ENCODE measurements around the gene CARD11.

CARD11 gene

GRCh38 chr7:2930310-2931033 lies 113.2 kb downstream of the CARD11 start:
- no CpG with 5 or more reads among the region's 13 CpGs for WGBS (ENCODE audit: extremely low coverage, insufficient coverage, insufficient read length)
- Histone ChIP-seq H3K27ac (ENCODE audit: low read depth, low read length) (no peak overlapping the region), H4K12ac (ENCODE audit: low read depth, low read length) (no peak overlapping the region), H3K9me3 (ENCODE audit: insufficient read depth, low read depth, low read length) (no peaks in the 10 kb centered on the region), H3K23ac (ENCODE audit: low read length) (no peak overlapping the region), H3K4me3 (ENCODE audit: low read depth, low read length) (no peak overlapping the region), H3K9ac (ENCODE audit: low read length) (no peak overlapping the region), H2BK5ac (ENCODE audit: low read depth, low read length, poor library complexity) (no peak overlapping the region), H3K79me2 (ENCODE audit: control insufficient read depth, insufficient read depth, low read length, poor library complexity) (no peaks in the 10 kb centered on the region), H4K91ac (ENCODE audit: low read depth, low read length) (no peak overlapping the region), H3K14ac (ENCODE audit: low read length) (no peak overlapping the region), H3K36me3 (ENCODE audit: control insufficient read depth in 1 of 2, insufficient read depth in 2 of 2, low read length in 2 of 2) (no peaks in the 10 kb centered on the region), H3K79me1 (ENCODE audit: low read length) (no peaks in the 10 kb centered on the region), H2AK5ac (ENCODE audit: low read length) (no peak overlapping the region), H3K18ac (ENCODE audit: low read length) (no peak overlapping the region), H3K4ac (ENCODE audit: low read depth, low read length) (no peak overlapping the region), H3K4me1 (ENCODE audit: control insufficient read depth in 1 of 2, insufficient read depth in 2 of 2, low read length in 2 of 2) (peaks cover 0 to 2% of the 10 kb centered on the region in 2 experiments), H4K8ac (ENCODE audit: low read depth, low read length) (no peak overlapping the region), H3K27me3 (ENCODE audit: insufficient read depth, low read length) (no peaks in the 10 kb centered on the region), H2AFZ (ENCODE audit: insufficient read depth, low read length, poor library complexity) (no peak overlapping the region), H2BK120ac (ENCODE audit: insufficient read depth, low read length, poor library complexity) (no peak overlapping the region), H2BK12ac (ENCODE audit: low read length) (no peak overlapping the region), H3K4me2 (ENCODE audit: low read length) (no peak overlapping the region)
- DNase-seq: no peak

GRCh38 chr7:2929321-2930201 lies 114.1 kb downstream of the CARD11 start:
- Histone ChIP-seq H4K8ac (ENCODE audit: low read depth, low read length) (no peak overlapping the region), H3K27me3 (ENCODE audit: insufficient read depth, low read length) (no peaks in the 10 kb centered on the region), H3K27ac (ENCODE audit: low read depth, low read length) (no peak overlapping the region), H3K9ac (ENCODE audit: low read length) (no peak overlapping the region), H2AK5ac (ENCODE audit: low read length) (no peak overlapping the region), H2BK120ac (ENCODE audit: insufficient read depth, low read length, poor library complexity) (no peak overlapping the region), H3K36me3 (ENCODE audit: control insufficient read depth in 1 of 2, insufficient read depth in 2 of 2, low read length in 2 of 2) (no peaks in the 10 kb centered on the region), H4K12ac (ENCODE audit: low read depth, low read length) (no peak overlapping the region), H4K91ac (ENCODE audit: low read depth, low read length) (no peak overlapping the region), H3K4me2 (ENCODE audit: low read length) (no peak overlapping the region), H3K4me3 (ENCODE audit: low read depth, low read length) (no peak overlapping the region), H3K23ac (ENCODE audit: low read length) (no peak overlapping the region), H2BK5ac (ENCODE audit: low read depth, low read length, poor library complexity) (no peak overlapping the region), H3K18ac (ENCODE audit: low read length) (no peak overlapping the region), H3K4me1 (ENCODE audit: control insufficient read depth in 1 of 2, insufficient read depth in 2 of 2, low read length in 2 of 2) (peaks cover 0 to 2% of the 10 kb centered on the region in 2 experiments), H3K9me3 (ENCODE audit: insufficient read depth, low read depth, low read length) (no peaks in the 10 kb centered on the region), H3K4ac (ENCODE audit: low read depth, low read length) (no peak overlapping the region), H3K79me2 (ENCODE audit: control insufficient read depth, insufficient read depth, low read length, poor library complexity) (no peaks in the 10 kb centered on the region), H3K14ac (ENCODE audit: low read length) (no peak overlapping the region), H3K79me1 (ENCODE audit: low read length) (no peaks in the 10 kb centered on the region), H2BK12ac (ENCODE audit: low read length) (no peak overlapping the region), H2AFZ (ENCODE audit: insufficient read depth, low read length, poor library complexity) (no peak overlapping the region)
- no peak for DNase-seq
- 100% methylated on average over 1 of the region's 26 CpGs for WGBS (ENCODE audit: extremely low coverage, insufficient coverage, insufficient read length)

- Histone ChIP-seq H2AFZ (ENCODE audit: insufficient read depth, low read length, poor library complexity) (no peak overlapping the region), H3K9me3 (ENCODE audit: insufficient read depth, low read depth, low read length) (no peaks in the 10 kb centered on the region), H3K4me2 (ENCODE audit: low read length) (no peak overlapping the region), H3K79me2 (ENCODE audit: control insufficient read depth, insufficient read depth, low read length, poor library complexity) (no peaks in the 10 kb centered on the region), H3K4ac (ENCODE audit: low read depth, low read length) (no peak overlapping the region), H4K8ac (ENCODE audit: low read depth, low read length) (no peak overlapping the region), H2BK5ac (ENCODE audit: low read depth, low read length, poor library complexity) (no peak overlapping the region), H3K18ac (ENCODE audit: low read length) (no peak overlapping the region), H3K79me1 (ENCODE audit: low read length) (peaks cover 2% of the 10 kb centered on the region), H3K4me3 (ENCODE audit: low read depth, low read length) (no peak overlapping the region), H2AK5ac (ENCODE audit: low read length) (no peak overlapping the region), H3K14ac (ENCODE audit: low read length) (no peak overlapping the region), H3K4me1 (ENCODE audit: control insufficient read depth in 1 of 2, insufficient read depth in 2 of 2, low read length in 2 of 2) (peaks cover 6% of the 10 kb centered on the region in 2 experiments), H3K36me3 (ENCODE audit: control insufficient read depth in 1 of 2, insufficient read depth in 2 of 2, low read length in 2 of 2) (no peaks in the 10 kb centered on the region), H4K91ac (ENCODE audit: low read depth, low read length) (no peak overlapping the region), H2BK120ac (ENCODE audit: insufficient read depth, low read length, poor library complexity) (no peak overlapping the region), H3K23ac (ENCODE audit: low read length) (no peak overlapping the region), H3K27me3 (ENCODE audit: insufficient read depth, low read length) (no peaks in the 10 kb centered on the region), H3K27ac (ENCODE audit: low read depth, low read length) (no peak overlapping the region), H2BK12ac (ENCODE audit: low read length) (no peak overlapping the region), H4K12ac (ENCODE audit: low read depth, low read length) (no peak overlapping the region), H3K9ac (ENCODE audit: low read length) (no peak overlapping the region)
- DNase-seq: no peak
- WGBS (ENCODE audit: extremely low coverage, insufficient coverage, insufficient read length): no CpG with 5 or more reads among the region's 35 CpGs
Observed at GRCh38 chr7:2928613-2929311, 114.9 kb downstream of the CARD11 start.

GRCh38 chr7:2928256-2928612 lies 115.4 kb downstream of the CARD11 start:
- no peak overlapping the region for H4K91ac ChIP-seq (ENCODE audit: low read depth, low read length)
- no peak overlapping the region for H2AK5ac ChIP-seq (ENCODE audit: low read length)
- H3K14ac ChIP-seq (ENCODE audit: low read length): no peak overlapping the region
- H3K79me2 ChIP-seq (ENCODE audit: control insufficient read depth, insufficient read depth, low read length, poor library complexity): no peaks in the 10 kb centered on the region
- WGBS (ENCODE audit: extremely low coverage, insufficient coverage, insufficient read length): no CpG with 5 or more reads among the region's 10 CpGs
- peaks cover 10 to 11% of the 10 kb centered on the region in 2 experiments for H3K4me1 ChIP-seq (ENCODE audit: control insufficient read depth in 1 of 2, insufficient read depth in 2 of 2, low read length in 2 of 2)
- H3K4me3 ChIP-seq (ENCODE audit: low read depth, low read length): no peak overlapping the region
- H3K79me1 ChIP-seq (ENCODE audit: low read length): peaks cover 5% of the 10 kb centered on the region
- no peak overlapping the region for H3K9ac ChIP-seq (ENCODE audit: low read length)
- DNase-seq: no peak
- H4K8ac ChIP-seq (ENCODE audit: low read depth, low read length): no peak overlapping the region
- no peaks in the 10 kb centered on the region for H3K27me3 ChIP-seq (ENCODE audit: insufficient read depth, low read length)
- no peak overlapping the region for H2BK5ac ChIP-seq (ENCODE audit: low read depth, low read length, poor library complexity)
- no peak overlapping the region for H2BK120ac ChIP-seq (ENCODE audit: insufficient read depth, low read length, poor library complexity)
- H3K36me3 ChIP-seq (ENCODE audit: control insufficient read depth in 1 of 2, insufficient read depth in 2 of 2, low read length in 2 of 2): no peaks in the 10 kb centered on the region
- no peak overlapping the region for H4K12ac ChIP-seq (ENCODE audit: low read depth, low read length)
- H2BK12ac ChIP-seq (ENCODE audit: low read length): no peak overlapping the region
- no peak overlapping the region for H3K4ac ChIP-seq (ENCODE audit: low read depth, low read length)
- H3K18ac ChIP-seq (ENCODE audit: low read length): no peak overlapping the region
- no peak overlapping the region for H3K23ac ChIP-seq (ENCODE audit: low read length)
- no peak overlapping the region for H3K4me2 ChIP-seq (ENCODE audit: low read length)
- H2AFZ ChIP-seq (ENCODE audit: insufficient read depth, low read length, poor library complexity): no peak overlapping the region
- no peaks in the 10 kb centered on the region for H3K9me3 ChIP-seq (ENCODE audit: insufficient read depth, low read depth, low read length)
- H3K27ac ChIP-seq (ENCODE audit: low read depth, low read length): no peak overlapping the region

Data from trophoblast cell (in vitro differentiated cells and primary cell).